HG02970 (cell line): ENCODE measurements around the gene RIN3.

Experiments
- ATAC-seq: cut with Tn5 transposase; IDR thresholded peaks from one replicate; pipeline ENCODE4 v1.9.1; 2021; ENCODE audit warnings: mild to moderate bottlenecking, moderate library complexity, moderate number of reproducible peaks; ENCODE audit not compliant: unreplicated experiment, low FRiP score

RIN3 gene

GRCh38 chr14:92613008-92613658, 99.6 kb downstream of the RIN3 start:
- no peak for ATAC-seq

GRCh38 chr14:92613681-92614260, 100.2 kb downstream of the RIN3 start:
- ATAC-seq: no peak

- ATAC-seq: peak; percentile 64
These were observed 101.9 kb downstream of the RIN3 start for GRCh38 chr14:92615451-92615850.

GRCh38 chr14:92616178-92616577, 102.6 kb downstream of the RIN3 start:
- ATAC-seq: no peak

GRCh38 chr14:92617581-92617980, 104.0 kb downstream of the RIN3 start:
- ATAC-seq: no peak

GRCh38 chr14:92619671-92620456, 106.3 kb downstream of the RIN3 start:
- no peak for ATAC-seq

DNA sequence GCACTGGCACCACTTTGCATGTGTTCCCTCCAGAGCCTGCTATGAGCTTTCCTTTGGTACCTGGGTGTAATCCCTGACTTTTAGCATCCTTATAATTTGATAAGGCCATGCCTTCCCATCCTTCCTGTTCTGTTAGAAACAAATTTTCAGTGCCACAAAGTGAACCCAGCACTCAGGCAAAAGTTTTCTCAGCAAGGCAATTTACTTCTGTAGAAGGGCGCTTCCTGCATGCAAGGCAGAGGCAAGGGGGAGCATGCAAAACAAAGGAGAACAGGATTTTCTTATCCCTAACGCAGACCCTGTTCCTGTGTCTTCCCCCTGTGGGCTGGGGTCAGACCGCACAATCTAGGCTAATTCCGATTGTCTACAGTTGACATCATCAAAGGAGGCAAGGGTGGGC, 108.7 kb downstream of the RIN3 start:
- no peak for ATAC-seq

- no peak for ATAC-seq
These were observed 111.2 kb downstream of the RIN3 start for GRCh38 chr14:92624764-92625163.

GRCh38 chr14:92625213-92625612, 111.6 kb downstream of the RIN3 start:
- ATAC-seq: no peak

DNA sequence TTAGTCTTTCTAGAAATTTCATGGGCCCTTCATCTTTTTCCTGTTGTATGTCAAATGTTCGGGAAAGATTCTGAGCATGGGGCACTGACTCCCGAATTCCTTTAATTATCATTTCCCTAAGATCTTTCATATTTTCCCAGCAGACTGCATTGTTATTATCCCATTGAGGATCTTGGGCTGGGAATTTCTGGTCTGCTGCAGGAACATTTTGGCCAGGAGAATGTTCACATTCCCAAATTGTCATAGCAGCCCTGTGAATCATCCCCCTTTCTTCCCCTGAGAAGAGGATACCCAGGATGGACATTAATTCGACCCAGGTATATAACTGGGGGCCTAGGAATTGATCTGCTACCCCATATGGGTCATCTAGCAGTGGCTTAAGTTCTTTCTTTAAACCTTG, 112.5 kb downstream of the RIN3 start:
- ATAC-seq: no peak

DNA sequence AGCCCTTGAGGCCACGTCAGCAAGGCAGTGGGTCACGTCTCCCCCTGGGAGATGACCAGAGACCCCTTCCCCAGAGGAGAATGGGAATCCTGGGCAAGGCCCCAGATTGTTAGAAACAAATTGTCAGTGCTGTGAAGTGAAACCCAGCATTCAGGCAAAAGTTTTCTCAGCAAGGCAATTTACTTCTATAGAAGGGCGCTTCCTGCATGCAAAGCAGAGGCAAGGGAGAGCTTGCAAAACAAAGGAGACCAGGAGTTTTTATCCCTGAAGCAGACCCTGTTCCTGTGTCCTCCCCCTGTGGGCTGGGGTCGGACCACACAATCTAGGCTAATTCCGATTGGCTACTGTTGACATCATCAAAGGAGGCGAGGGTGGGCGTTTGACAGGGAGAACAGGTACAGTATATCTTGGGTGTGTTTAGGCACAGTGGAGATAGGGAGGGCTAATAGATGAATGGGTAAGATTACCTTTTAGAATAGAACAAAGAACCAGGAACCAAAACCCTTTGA, 114.2 kb downstream of the RIN3 start:
- ATAC-seq: no peak

DNA sequence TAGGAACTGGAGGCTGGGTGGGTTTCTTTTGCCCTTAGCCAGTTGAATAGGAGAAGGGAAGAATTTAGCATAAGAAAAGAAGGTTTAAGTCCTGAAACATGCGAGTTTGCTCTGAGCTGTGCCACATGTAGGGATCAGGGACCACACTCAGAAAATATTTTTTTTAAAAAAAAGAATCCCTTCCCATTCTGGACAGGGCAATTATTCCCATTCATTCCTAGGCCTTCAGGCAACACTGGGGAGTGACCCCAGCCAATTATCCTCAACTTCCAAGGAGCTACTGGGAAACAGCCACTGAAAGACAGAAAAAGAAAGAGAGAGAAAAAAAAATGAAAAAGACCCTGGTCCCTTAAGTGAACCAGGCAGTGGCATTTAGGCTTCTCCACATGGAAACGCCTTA, 115.1 kb downstream of the RIN3 start:
- ATAC-seq: no peak

- no peak for ATAC-seq
These were observed 116.8 kb downstream of the RIN3 start for GRCh38 chr14:92630367-92630766.

GRCh38 chr14:92631098-92631497, 117.5 kb downstream of the RIN3 start:
- no peak for ATAC-seq

- ATAC-seq: no peak
These were observed 119.1 kb downstream of the RIN3 start for GRCh38 chr14:92632546-92633273.

- no peak for ATAC-seq
These were observed 119.7 kb downstream of the RIN3 start for GRCh38 chr14:92633274-92633616.

- ATAC-seq: no peak
These were observed 120.1 kb downstream of the RIN3 start for GRCh38 chr14:92633724-92634123.

GRCh38 chr14:92635031-92635430, 121.5 kb downstream of the RIN3 start:
- no peak for ATAC-seq

DNA sequence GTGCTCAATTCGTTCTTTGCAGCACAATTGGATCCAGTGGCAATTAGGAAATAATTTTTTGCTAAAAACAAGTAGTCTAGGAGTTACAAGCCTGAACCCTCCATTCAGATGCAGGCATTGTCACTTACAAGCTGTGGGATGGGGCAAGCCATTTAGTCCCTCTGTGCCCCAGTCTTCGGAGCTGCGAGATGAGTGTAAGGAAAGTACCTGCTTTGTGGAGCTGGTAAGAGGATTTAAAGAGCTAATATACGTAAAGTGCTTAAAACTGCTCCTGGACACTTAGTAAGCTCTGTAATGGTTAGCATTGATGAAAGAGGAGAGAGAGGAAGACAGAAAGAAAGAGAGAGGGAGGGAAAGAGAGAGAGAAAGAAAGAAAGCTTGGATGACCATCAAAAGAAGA, 122.3 kb downstream of the RIN3 start:
- no peak for ATAC-seq

- no peak for ATAC-seq
These were observed 123.6 kb downstream of the RIN3 start for GRCh38 chr14:92637228-92637627.

DNA sequence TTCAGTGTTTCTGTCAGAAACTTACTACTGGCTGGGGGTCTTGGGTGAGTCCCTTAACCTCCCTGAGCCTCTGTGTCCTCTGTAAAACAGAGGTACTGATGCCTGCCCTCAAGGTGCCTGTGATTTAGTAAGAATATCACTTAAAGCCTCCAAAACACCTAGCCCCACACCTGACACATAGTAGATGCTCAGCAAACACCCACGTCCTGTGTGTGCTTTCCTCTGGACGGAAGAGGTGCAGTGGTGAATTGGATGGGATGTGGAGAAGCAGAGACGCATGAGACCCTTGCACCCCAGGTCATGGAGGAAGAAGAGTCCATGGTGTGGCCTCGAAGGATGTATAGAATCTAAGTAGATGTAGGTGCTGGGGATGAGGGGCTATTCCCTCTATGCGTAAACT, 124.3 kb downstream of the RIN3 start:
- ATAC-seq: no peak
